Astrocyte (in vitro differentiated cells and primary cell): ENCODE data around the gene EXOC3. TPM values are rescaled to one million over a fixed set of nuclear protein-coding genes. Genes with fewer than 3 reads are reported as not detected.

Experiments
- DNase-seq: peaks from one replicate; pipeline ENCODE4 v3.0.0-alpha.2; 2010; ENCODE audit warnings: low read depth
- FAIRE-seq: peaks from 2 replicates; lab custom pipeline; 2011; peaks lifted over from hg19 to GRCh38; lab: Jason Lieb, UNC
- H2AFZ ChIP-seq: 2 replicates; pipeline ENCODE4 v1.6.0; 2012; ENCODE audit warnings: low read depth, low read length, inconsistent platforms
- H3K27ac ChIP-seq: 2 replicates; pipeline ENCODE4 v1.5.1; 2011; ENCODE audit warnings: low read depth, low read length, inconsistent platforms
- H3K27me3 ChIP-seq: 2 replicates; pipeline ENCODE4 v1.6.0; 2011; ENCODE audit warnings: low read length, inconsistent platforms; ENCODE audit not compliant: insufficient read depth
- H3K36me3 ChIP-seq: 2 replicates; pipeline ENCODE4 v1.5.1; 2011; ENCODE audit warnings: low read length, inconsistent platforms; ENCODE audit not compliant: insufficient read depth
- H3K4me1 ChIP-seq: 2 replicates; pipeline ENCODE4 v1.5.1; 2011; ENCODE audit warnings: low read length, inconsistent platforms; ENCODE audit not compliant: insufficient read depth
- H3K4me2 ChIP-seq: 2 replicates; pipeline ENCODE4 v1.6.0; 2012; ENCODE audit warnings: low read length, inconsistent platforms
- H3K4me3 ChIP-seq: 2 replicates; pipeline ENCODE4 v1.5.1; 2011; ENCODE audit warnings: low read depth, mild to moderate bottlenecking, low read length, inconsistent platforms; ENCODE audit not compliant: insufficient read depth
- H3K79me2 ChIP-seq: 2 replicates; pipeline ENCODE4 v1.6.0; 2012; ENCODE audit warnings: mild to moderate bottlenecking, low read length, inconsistent platforms; ENCODE audit not compliant: insufficient read depth
- H3K9ac ChIP-seq: 2 replicates; pipeline ENCODE4 v1.6.0; 2012; ENCODE audit warnings: mild to moderate bottlenecking, low read length, inconsistent platforms
- H3K9me3 ChIP-seq: 2 replicates; pipeline ENCODE4 v1.5.1; 2012; ENCODE audit warnings: low read depth, mild to moderate bottlenecking, low read length, inconsistent platforms; ENCODE audit not compliant: insufficient read depth
- H4K20me1 ChIP-seq: 2 replicates; pipeline ENCODE4 v1.6.0; 2012; ENCODE audit warnings: low read length, inconsistent platforms; ENCODE audit not compliant: insufficient read depth
- H3K27ac Mint-ChIP-seq: one replicate; pipeline ENCODE4 v1.8.0; 2021; ENCODE audit warnings: mild to moderate bottlenecking, mixed read lengths; ENCODE audit not compliant: unreplicated experiment
- H3K27me3 Mint-ChIP-seq: one replicate; pipeline ENCODE4 v1.8.0; 2021; ENCODE audit warnings: low read depth, mixed read lengths; ENCODE audit not compliant: unreplicated experiment
- H3K36me3 Mint-ChIP-seq: one replicate; pipeline ENCODE4 v1.8.0; 2021; ENCODE audit warnings: low read depth, mixed read lengths; ENCODE audit not compliant: unreplicated experiment
- H3K4me1 Mint-ChIP-seq: one replicate; pipeline ENCODE4 v1.8.0; 2021; ENCODE audit warnings: low read depth, mixed read lengths; ENCODE audit not compliant: unreplicated experiment
- H3K4me3 Mint-ChIP-seq: one replicate; pipeline ENCODE4 v1.8.0; 2021; ENCODE audit warnings: mild to moderate bottlenecking, moderate library complexity, mixed read lengths; ENCODE audit not compliant: unreplicated experiment
- H3K9me3 Mint-ChIP-seq: one replicate; pipeline ENCODE4 v1.8.0; 2021; ENCODE audit warnings: mild to moderate bottlenecking, mixed read lengths; ENCODE audit not compliant: unreplicated experiment
- CTCF ChIP-seq: IDR thresholded peaks from 2 replicates; pipeline ENCODE4 v1.5.1; 2011; ENCODE audit warnings: low read depth, mild to moderate bottlenecking, inconsistent platforms, low read length, moderate library complexity; ENCODE audit not compliant: insufficient read depth
- EZH2 ChIP-seq: IDR thresholded peaks from 2 replicates; pipeline ENCODE4 v1.6.1; 2012; ENCODE audit warnings: mild to moderate bottlenecking, low read length, inconsistent platforms; ENCODE audit not compliant: insufficient read depth
- total RNA-seq: library from RNA; stranded (reverse); gene quantifications from 2 replicates; pipeline ENCODE4 v1.2.1, GENCODE V29; 2021

EXOC3 gene
- total RNA-seq, 1 donor from 2014 or later = 37.9 TPM

DNA sequence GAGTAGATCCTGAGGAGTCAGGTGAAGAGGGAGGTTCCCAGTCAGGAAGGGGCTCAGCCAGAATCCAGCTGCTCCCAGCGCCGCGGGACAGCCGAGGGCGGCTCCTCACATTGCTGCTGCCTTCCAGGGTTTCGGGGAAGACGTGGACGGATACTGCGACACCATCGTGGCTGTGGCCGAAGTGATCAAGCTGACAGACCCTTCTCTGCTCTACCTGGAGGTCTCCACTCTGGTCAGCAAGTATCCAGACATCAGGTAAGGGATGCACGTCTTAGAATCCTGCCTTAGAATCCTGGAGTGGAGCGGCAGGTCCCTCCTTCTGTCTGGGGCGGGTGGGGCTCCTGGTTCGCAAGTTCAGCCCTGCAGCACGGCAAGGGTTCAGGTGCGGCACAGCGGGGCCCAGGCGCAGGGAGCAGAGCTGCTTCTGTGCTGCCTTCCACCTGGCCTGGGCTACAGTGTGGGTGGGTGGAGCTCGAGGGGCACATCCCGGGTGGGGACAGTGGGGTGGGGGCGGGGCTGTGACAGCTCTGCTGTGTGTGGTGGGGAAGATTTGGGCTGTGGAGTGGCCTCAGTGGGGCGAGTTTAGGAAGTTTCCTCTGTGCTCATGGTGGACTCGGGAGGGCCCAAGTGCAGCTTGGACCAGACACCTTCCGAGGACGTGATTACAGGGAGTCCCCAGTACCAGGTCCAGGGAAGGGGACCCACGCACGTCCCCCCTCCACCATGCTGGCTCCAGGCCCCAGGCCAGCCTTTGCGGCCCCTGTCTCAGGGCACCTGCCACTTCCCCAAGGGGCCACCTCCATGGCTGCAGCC, 22.8 kb downstream of the EXOC3 start:
- Mint-ChIP-seq H3K4me3 (no peak overlapping the region), H3K9me3 (no peaks in the 10 kb centered on the region), H3K4me1 (no peaks in the 10 kb centered on the region), H3K27me3 (no peaks in the 10 kb centered on the region), H3K36me3 (peaks cover 20% of the 10 kb centered on the region), H3K27ac (no peak overlapping the region)
- FAIRE-seq (no peak), DNase-seq (no peak)
- no peak overlapping the region for H3K27ac ChIP-seq
- peaks cover under 1% of the 10 kb centered on the region for H4K20me1 ChIP-seq
- H3K4me3 ChIP-seq = no peak overlapping the region
- H3K36me3 ChIP-seq = peaks cover 22% of the 10 kb centered on the region
- H3K79me2 ChIP-seq = peaks cover 4% of the 10 kb centered on the region
- H2AFZ ChIP-seq = no peak overlapping the region
- TF ChIP-seq CTCF (no peak), EZH2 (no peak)
- no peaks in the 10 kb centered on the region for H3K4me1 ChIP-seq
- H3K27me3 ChIP-seq = no peaks in the 10 kb centered on the region
- H3K4me2 ChIP-seq = no peak overlapping the region
- H3K9ac ChIP-seq = no peak overlapping the region
- no peaks in the 10 kb centered on the region for H3K9me3 ChIP-seq

- H3K79me2 ChIP-seq = peaks cover 12% of the 10 kb centered on the region
- H3K4me2 ChIP-seq = no peak overlapping the region
- no peak for FAIRE-seq
- peaks cover 11% of the 10 kb centered on the region for H4K20me1 ChIP-seq
- no peaks in the 10 kb centered on the region for H3K9me3 ChIP-seq
- Mint-ChIP-seq H3K9me3 (no peaks in the 10 kb centered on the region), H3K27me3 (no peaks in the 10 kb centered on the region), H3K4me1 (peaks cover 3% of the 10 kb centered on the region), H3K36me3 (peaks cover 19% of the 10 kb centered on the region), H3K27ac (no peak overlapping the region), H3K4me3 (no peak overlapping the region)
- no peak overlapping the region for H3K9ac ChIP-seq
- H3K4me3 ChIP-seq = no peak overlapping the region
- no peak for DNase-seq
- no peak for TF ChIP-seq EZH2
- TF ChIP-seq CTCF = no peak
- peaks cover 6% of the 10 kb centered on the region for H3K4me1 ChIP-seq
- no peak overlapping the region for H2AFZ ChIP-seq
- no peak overlapping the region for H3K27ac ChIP-seq
- H3K36me3 ChIP-seq = peaks cover 20% of the 10 kb centered on the region
- no peaks in the 10 kb centered on the region for H3K27me3 ChIP-seq
Measured at GRCh38 chr5:466661-467310, 23.8 kb downstream of the EXOC3 start.
